CD4-positive, alpha-beta T cell treated with Interleukin-17A for 1 hour (primary cell): Measurements from ENCODE around the gene CHID1.

Experiments
- DNase-seq: peaks from one replicate; pipeline ENCODE4 v3.0.0-alpha.2; 2020

The CHID1 gene

DNA sequence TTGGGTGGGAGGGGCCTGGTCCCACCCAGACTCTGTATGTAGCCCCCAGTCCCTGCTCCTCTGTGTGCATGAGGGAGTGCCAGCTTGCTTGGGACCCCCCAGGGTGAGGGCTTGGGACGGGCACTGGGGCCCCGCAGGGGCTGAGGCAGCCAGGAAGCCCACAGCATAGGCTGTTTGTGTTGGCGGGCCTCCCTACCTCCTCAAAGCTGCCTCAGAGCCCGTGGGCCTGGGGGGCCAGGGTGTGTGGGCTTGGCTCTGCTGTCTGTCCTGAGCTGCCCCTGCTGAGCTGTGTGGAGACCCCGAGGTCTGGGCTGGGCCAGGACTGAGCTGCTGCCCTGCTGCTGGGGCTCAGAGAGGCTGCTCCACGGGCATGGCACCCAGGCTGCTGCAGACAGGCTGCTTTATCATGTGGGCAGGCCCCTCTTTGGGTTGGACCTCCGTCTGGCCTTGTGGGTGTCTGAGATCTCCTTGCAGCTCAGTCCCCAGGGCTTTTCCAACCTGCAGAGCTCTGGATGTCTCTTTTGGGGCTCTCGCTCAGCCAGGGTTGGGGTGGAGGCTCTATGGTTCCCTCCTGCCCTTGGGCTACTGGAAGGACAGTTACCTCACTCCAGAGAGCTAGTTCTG, 64.6 kb downstream of the CHID1 start:
- DNase-seq, result no peak

DNA sequence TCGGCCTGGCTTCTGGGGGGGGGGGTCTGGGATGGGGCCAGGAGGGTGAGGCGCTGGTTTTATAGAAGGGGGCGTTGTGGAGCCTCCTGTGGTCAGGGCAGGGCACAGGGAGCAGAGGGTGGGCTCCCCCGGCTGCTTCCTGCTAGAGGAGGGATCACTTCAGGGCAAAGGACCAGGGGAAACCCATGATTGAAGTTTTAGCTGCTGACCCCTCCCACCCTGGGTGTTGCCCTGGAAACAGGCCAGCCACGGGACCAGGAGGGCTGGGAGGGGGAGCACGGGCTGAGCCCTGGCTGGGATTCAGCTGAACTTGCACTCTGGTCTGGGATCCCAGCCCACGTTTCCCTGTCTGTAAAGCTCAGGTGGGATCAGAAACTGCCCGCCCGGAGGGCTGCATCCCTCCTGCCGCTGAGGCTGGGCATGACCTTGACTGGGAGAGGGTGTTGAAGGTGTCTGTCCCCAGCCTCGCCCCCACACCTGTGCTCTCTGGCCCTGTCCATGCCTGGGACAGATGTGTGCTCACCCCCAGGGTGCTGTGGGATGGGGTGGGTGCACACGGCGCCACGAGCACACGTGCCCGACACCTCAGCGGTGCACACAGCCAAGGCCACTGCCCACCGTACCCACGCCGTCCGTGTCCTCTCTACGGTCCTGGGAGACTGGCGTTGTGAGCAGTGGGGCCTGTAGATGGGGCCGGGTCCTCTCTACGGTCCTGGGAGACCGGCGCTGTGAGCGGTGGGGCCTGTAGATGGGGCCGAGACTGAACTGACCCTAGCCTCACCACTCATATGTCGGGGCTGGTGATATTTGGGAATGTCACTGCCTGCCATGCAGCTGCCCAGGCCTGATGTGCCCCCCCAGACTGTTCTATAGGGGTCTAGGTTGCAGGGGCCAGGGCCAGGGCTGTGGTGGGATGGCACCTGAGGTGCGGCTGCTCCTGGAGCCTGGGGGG, 65.6 kb downstream of the CHID1 start:
- DNase-seq, result no peak

DNA sequence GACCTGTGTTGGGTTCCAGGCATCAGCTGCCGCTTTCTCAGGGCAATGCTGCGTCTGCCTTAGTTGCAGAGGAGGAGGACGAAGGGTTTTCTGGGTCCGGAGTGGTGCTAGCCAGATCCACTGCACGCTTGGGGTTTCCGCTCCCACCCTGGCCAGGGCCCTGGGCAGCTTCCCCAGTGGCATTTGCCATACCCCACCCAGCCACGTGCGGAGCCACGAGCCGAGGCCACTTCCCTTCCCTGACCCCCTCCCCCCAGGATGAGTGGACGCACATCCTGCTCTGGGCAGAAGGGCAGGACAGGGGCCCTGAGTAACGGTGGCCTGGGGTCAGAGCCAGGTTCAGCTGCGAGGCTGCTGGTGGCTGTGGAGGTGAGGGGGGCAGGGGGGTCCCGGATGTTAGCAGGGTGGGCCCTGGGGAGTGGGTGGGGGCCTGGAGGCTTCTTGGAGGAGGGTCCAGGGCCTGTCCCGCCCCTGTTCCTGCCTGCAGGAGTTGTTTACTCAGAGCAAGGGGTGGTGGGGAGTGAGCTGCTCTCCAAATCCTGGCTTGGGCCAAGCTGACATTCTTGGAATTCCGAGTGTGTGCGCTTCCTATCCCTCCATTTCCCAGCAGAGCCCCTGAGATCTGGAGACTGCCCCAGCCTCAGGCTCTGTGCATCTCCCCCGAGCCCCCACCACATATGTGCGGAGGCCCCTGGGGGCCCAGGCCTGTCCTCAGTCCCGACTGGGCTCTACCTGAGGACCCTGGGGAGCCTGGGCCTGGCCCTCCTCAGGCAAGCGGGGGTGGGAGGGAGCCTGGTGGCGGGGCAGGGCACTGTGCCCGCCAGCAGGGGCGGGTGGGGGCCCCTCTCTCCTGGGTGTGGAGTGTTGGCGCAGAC, 66.6 kb downstream of the CHID1 start:
- DNase-seq, result no peak

DNA sequence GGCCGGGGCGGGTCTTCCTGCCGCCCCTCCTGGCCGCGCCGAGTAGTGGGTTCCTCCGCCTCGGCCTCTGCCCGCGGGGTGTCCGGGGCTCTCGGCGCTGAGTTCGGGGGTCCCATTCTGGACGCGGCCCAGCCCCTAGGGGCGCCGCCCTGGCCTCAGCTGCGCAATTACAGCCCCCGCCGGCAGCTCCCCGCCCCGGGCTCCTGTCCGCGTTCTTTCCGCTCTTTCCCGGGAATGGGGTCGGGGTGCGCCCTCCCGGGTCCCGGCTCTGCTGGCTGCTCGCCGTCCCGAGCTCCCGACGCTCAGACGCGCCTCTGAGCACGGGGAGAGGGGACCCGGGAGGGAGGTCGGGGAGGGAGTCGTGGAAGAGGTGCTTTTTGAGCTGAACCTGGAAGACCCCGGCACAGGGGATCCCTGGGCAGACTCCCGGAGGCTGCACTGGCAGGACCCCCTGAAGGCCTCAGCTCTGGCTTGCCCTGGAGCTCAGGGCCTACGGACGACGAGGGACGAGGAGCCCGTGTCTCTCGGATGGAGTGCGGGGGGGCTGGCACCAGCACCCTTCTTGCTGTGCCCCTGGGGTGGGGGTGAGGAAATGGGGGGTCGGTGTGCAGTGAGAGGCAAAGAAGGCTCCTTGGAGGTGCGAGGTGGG, 67.4 kb downstream of the CHID1 start:
- DNase-seq, result no peak

DNA sequence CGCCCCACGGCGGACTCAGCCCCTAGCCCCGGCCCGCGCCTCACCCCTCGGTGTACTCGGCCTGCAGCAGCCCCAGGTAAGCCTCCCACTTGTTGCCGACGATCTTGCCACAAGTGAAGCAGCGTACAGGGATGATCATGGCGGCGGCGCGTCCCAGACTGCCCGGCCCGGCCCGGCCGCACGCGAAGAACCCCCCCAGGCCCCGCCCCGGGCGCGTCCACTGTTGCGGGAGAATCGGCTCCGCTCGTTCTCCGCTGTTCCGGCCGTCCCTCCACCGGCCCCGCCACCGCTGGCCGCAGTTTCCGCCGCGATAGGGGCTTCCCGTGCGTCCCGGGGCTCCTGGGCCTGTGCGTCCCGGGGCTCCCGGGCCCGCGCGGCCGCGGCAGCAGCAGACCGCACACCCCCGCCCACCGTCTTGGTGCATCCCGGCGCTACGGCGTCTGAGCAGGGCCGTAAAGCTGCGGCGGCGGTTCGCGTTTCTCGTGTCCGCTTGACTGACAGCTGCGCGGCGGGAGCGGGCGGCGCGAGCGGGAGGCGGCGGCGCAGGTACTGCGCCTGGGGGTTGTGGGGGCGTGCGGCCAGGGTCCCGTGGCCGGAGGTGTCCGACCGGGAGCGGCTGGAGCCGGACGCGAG, 68.1 kb downstream of the CHID1 start, which contains the start of the genes POLR2L and TSPAN4:
Gene POLR2L (minus strand): TSS at position 160 of the 633 bp plus-strand sequence. CDS start 21 bp downstream, at position 139.
Gene TSPAN4 (plus strand): TSS at position 483 of the 633 bp plus-strand sequence. CDS start 7,453 bp downstream, outside the sequence.
- DNase-seq, result peak; percentile 90

DNA sequence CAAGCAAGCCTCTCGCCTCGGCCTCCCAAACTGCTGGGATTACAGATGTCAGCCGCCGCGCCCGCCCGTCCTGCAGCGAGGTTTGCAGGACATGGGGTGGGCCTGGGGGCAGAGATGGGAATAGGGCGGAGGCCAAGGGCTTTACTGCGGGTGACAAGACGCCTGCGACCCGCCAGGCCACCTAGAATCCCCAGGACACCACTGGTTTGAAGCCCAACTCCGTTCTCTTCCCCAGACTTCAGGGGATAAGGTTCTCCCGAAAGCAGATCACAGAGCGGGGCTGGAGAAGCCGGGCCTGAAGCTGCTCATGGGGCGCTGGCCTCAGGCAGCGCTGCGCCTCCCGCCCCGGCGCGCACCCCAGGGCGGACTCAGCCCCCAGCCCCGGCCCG, 68.6 kb downstream of the CHID1 start:
- DNase-seq, result no peak

DNA sequence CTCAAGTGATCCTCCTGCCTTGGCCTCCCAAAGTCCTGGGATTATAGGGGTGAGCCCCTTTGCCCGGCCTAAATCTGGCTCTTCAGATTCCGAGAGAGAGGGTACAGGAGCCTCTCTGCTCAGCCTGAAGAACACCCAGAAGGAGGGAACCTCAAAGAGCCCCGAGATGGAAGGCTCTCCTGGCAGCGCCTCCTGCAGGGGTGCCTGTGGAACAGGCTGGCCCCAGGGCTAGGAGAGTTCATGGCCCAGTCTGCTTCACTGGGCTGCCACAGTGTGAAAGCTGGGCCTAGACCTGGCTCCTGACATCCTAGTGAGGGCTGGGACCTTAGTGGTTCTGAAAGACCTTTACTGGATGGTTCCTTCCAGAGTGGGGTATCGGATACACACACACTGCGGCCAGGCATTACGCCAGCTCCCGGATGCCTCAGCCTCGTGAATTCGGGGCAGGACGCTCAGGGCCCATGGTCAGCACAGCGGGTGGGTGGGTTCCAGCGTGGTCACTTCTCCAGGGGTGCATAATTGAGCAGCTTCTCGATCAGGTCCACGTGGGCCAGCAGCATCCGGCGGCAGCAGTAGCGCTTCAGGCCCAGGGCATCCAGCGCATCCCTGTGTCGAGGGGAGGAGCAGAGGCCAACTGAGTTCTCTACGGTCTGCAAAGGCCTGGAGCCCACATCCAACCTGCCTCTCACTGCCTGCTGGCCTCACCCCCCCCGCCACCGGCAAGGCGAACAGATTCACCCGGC, 70.6 kb downstream of the CHID1 start:
- no peak for DNase-seq

DNA sequence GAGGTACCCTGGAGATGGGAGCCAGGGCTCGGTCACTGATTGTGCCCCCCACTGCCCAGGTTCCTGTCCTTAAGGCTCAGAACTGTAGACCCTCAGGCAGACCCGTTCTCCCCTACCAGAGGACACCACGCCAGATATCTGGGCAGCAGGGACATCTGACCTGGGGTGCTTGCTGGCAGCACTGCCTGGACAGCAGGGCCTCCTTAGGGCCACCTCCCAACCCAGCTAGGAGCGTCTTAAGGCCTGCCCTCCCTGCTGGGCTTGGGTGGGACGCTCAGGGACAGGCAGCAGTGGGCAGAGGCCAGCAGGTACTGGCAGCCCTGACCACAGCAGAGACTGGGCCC, 71.4 kb downstream of the CHID1 start:
- no peak for DNase-seq

DNA sequence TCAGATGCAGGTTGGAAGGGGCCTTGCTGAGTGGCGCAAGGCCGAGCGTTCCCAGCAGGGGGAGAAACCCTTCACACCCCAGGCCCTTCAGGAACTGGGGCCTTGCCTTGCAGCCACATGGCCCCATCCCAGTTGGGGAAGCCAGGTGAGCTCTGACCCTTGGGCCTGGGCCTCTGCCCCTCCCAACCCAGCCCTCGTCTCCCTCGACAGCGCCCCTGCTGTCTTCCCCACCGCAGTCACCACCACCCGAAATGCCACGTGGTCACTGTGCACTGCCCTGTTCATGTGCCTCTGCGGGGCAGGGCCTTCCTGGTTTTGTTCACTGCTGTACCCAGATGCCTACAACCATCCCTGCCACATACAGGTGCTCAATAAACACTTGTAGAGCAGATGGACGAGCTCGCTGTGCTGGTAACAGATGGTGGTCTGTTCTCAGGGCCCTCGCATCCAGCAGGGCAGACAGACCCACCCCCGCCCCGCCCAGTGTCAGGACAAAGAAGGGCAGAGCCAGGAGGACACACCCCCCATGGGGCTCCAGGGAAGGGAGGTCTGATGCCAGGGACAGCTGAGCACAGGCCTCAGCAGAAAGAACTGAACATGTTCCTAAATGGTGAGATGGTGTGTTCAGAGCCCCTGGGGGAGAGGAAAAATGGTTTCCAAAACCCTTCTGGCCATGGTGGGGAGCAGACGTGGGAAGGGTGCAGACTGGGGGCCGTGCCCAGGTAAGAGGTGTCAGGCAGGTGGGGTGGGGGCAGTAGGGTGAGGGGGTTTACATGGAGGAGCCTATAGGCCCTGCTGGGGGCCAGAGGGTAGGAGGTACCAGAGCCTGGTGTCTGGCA, 72.0 kb downstream of the CHID1 start:
- DNase-seq, result no peak

DNA sequence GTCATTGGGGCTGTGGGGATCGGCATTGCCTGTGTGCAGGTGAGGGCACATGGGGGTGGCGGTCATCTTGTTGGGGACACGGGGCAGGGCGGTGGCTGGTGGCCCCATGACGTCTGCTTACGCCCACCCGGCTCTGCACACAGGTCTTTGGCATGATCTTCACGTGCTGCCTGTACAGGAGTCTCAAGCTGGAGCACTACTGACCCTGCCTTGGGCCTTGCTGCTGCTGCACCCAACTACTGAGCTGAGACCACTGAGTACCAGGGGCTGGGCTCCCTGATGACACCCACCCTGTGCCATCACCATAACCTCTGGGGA, 72.7 kb downstream of the CHID1 start:
- DNase-seq, result no peak

DNA sequence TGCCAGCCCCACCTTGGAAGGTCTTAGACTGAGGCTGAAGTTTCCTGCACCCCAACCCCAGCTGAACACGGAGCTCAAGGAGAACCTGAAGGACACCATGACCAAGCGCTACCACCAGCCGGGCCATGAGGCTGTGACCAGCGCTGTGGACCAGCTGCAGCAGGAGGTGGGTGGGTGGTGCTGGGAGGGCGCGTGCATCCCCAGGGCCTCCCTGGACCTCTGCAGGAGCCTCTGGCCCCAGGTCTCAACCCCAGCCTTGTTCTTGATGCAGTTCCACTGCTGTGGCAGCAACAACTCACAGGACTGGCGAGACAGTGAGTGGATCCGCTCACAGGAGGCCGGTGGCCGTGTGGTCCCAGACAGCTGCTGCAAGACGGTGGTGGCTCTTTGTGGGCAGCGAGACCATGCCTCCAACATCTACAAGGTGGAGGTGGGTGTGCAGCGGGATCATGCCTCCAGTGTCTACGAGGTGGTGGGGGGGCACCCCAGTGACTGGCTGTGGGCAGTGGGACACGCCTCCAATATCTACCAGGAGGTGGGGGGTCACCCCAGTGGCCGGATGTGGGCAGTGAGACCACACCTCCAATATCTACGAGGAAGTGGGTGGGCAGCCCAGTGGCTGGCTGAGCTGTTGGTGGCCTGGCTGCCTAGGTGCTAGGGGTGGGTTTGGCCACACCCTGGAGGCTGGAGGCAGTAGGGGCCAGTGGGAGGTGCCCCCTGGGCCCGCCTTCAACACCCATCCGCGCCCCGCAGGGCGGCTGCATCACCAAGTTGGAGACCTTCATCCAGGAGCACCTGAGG, 73.2 kb downstream of the CHID1 start:
- no peak for DNase-seq

DNA sequence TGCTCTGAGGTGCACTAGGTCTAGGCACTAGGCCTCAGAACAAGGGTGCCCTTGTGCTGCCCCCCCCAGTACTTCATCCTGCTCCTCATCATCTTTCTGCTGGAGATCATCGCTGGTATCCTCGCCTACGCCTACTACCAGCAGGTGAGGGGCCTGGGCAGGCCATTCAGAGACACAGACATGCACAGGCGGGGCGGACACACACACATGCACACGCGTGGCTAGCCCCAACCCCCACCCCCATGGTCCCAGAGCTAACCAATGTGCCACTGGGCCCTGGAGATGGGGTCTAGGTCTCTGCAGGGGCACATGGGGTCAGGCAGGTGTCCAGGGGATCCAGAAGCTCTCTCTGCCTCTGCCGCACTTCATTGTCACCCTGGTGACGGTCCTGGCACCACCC, 73.9 kb downstream of the CHID1 start:
- no peak for DNase-seq

DNA sequence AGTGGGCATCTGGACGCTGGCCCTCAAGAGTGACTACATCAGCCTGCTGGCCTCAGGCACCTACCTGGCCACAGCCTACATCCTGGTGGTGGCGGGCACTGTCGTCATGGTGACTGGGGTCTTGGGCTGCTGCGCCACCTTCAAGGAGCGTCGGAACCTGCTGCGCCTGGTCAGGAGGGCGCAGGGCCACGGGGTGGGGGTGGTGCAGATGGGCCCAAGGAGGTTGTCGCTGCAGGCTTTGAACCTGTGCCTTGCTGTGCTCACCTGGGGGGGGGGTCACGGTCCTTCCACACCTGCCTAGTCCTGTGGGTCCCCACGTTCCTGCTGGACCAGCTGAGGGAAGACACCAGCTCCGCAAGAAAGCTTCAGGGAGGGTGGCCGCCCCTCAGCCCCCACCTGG, 74.3 kb downstream of the CHID1 start:
- DNase-seq, result no peak

DNA sequence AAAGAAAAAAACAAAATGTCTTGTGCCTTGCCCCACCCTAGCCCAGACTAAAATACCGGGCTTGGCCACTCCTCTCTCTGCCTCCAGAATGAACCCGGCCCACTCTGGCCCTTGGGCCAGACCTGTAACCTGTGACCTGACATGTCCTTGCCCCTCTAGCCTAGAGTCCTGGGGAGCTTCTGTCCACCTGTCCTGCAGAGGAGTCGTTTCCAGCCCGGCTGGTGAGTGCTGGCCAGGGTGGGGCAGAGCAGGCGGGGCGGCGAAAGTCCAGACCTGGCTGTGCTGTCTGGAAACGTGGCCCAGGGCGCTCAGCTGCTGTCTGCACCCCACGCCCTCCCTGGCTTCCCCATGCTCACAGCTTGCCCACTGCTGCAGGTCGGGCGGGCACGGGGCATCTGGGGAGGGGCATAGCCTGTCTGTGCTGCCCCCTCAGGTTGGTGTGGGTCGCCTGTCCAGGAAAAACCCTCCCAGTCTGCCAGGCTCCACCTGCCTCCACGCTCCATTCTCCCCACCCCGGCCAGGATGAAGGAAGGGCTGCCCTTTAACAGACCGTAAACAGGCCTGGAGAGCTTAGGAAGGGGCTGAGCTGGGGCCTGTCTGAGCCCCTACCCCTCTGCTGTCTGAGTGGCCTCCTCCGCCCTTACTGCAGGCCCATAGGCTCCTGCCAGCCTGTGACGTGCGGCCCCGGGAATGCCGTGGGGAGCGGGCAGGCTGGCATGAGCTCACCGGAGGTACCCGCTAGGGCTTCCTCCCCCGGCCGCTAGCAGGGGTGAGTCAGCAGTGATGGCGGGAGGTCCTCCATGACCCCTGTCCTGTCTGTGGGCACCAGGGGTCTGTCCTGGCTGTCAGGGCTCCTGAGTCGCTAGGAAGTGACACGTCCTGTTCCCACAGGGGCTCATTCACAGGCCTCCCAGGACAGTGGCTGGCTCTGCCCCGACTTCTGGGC, 76.0 kb downstream of the CHID1 start:
- no peak for DNase-seq

DNA sequence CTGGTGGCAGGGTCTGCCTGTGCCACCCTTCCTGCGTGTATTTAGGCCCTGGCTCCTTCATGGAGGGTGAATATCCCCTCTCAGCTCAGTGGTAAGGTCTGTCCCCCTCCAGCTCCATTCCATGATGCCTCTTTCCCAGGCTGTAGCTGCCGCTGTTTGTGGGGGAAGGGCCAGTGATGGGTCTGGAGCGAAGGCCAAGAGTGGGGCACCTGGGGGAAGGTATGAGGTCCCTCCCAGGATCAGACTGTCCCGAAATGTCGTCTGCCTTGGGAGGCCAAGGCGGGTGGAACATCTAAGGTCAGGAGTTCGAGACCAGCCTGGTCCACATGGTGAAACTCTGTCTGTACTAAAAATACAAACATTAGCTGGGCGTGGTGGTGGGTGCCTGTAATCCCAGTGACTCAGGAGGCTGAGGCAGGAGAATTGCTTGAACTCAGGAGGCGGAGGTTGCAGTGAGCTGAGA, 76.7 kb downstream of the CHID1 start:
- no peak for DNase-seq

DNA sequence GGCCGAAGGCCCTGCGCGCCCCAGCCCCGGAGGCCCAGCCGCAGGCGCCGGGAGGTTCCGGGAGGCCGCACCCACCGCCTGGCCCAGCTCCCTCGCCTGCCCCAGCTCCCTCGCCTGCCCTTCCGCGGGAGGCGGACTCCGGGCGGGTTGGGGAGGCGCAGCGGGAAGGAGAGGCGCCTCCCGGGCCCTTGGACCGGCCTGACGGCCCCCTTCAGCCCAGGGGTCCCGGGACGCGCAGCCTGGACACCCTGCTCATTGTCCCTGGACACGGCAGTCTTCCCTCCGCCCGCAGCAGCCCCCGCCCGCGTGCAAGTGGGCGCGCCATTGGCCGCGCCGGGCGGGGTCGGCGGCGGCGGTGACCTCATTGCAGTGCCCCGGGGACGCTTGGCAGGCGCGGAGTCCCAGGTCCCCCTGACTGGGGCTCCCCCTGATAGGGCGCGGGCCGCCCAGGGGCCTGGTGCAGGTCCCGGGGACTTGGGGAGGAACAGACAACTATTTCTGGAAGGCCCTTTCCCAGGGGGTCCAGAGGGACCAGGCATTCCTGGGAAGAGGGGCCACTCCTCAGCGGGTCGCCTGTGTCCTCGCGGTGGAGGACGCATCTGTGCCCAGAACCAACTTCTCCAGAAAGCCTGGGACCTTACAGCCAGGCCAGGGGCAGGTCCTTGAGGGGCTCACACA, 77.4 kb downstream of the CHID1 start:
- peak; percentile 39 for DNase-seq

DNA sequence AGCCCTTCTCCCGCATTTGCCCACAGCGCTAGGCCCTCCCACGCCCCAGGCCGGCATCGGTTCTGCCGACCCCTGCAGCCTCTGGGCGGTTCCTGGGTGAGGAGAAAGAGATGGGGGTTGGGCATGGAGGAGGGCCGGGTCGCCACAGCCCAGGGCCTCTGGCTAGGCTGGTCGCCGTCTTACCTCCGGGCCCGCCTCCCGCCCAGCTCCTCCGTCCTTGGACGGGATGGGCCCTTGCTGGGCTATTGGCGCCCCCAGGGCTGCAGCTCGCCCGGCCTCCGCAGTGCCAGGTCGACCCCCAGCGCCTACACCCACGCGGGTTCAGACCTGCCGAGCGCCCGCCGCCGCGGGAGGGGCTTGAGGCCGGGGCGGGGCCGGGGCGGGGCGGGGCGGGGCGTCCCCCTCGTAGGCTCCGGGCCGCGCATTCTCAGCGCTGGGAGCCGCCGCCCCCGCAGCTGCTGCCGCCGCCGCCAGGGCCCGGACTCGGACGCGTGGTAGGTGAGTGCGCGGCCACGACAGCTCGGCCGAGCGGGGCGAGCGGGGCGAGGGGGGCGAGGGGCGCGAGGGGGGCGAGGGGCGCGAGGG, 78.0 kb downstream of the CHID1 start, which contains the start of gene CD151:
Gene CD151 (plus strand): TSS at position 424 of the 585 bp plus-strand sequence. CDS start 3,118 bp downstream, outside the sequence.
- peak; percentile 44 for DNase-seq
